OCI-M2 (cell line): Measurements from ENCODE around the gene AASDH.

Experiments used
- DNase-seq: peaks from one replicate; lab custom pipeline; 2025; ENCODE audit not compliant: unreplicated experiment; lab: John Stamatoyannopoulos, UW

AASDH gene

GRCh38 chr4:56318555-56318954 lies 68.7 kb downstream of the AASDH start:
- DNase-seq, result no peak

GRCh38 chr4:56317749-56318148 lies 69.5 kb downstream of the AASDH start:
- no peak for DNase-seq

GRCh38 chr4:56316011-56316650 lies 71.2 kb downstream of the AASDH start:
- no peak for DNase-seq

GRCh38 chr4:56315543-56315942 lies 71.7 kb downstream of the AASDH start:
- DNase-seq, result no peak

- no peak for DNase-seq
Measured at GRCh38 chr4:56315041-56315440, 72.2 kb downstream of the AASDH start.

GRCh38 chr4:56314207-56314915 lies 72.9 kb downstream of the AASDH start:
- DNase-seq, result no peak

GRCh38 chr4:56313132-56313531 lies 74.2 kb downstream of the AASDH start:
- DNase-seq, result no peak

- no peak for DNase-seq
Measured at GRCh38 chr4:56311299-56311975, 75.9 kb downstream of the AASDH start.

- DNase-seq, result no peak
Measured at GRCh38 chr4:56310401-56311125, 76.7 kb downstream of the AASDH start.

GRCh38 chr4:56308384-56308783 lies 78.9 kb downstream of the AASDH start:
- DNase-seq, result no peak

- DNase-seq, result no peak
Measured at GRCh38 chr4:56307423-56307822, 79.9 kb downstream of the AASDH start.

GRCh38 chr4:56305390-56305789 lies 81.9 kb downstream of the AASDH start:
- DNase-seq, result no peak

GRCh38 chr4:56303921-56304320 lies 83.4 kb downstream of the AASDH start:
- no peak for DNase-seq

- DNase-seq, result no peak
Measured at GRCh38 chr4:56302760-56303159, 84.5 kb downstream of the AASDH start.

- no peak for DNase-seq
Measured at GRCh38 chr4:56301997-56302496, 85.2 kb downstream of the AASDH start.

- DNase-seq, result peak; percentile 9
Measured at GRCh38 chr4:56301181-56301996, 85.9 kb downstream of the AASDH start.

GRCh38 chr4:56298236-56298635 lies 89.1 kb downstream of the AASDH start:
- no peak for DNase-seq

GRCh38 chr4:56297776-56298175 lies 89.5 kb downstream of the AASDH start:
- no peak for DNase-seq

GRCh38 chr4:56296526-56296925 lies 90.8 kb downstream of the AASDH start:
- no peak for DNase-seq

- DNase-seq, result no peak
Measured at GRCh38 chr4:56293121-56293520, 94.2 kb downstream of the AASDH start.

- DNase-seq, result no peak
Measured at GRCh38 chr4:56289934-56290333, 97.4 kb downstream of the AASDH start.
